HG02981 (cell line): Measurements from ENCODE around the gene USH1G.
"Not testable (repeated sequence)": the region's sequence is repeated elsewhere in the genome, so short reads cannot be mapped to it uniquely, and the experiment has no call there.

ENCODE experiments used
- ATAC-seq: cut with Tn5 transposase; IDR thresholded peaks from one replicate; pipeline ENCODE4 v1.9.1; 2021; ENCODE audit warnings: mild to moderate bottlenecking, moderate library complexity; ENCODE audit not compliant: unreplicated experiment

The USH1G gene

GRCh38 chr17:74877592-74878548 is 45.2 kb downstream of the USH1G start:
- ATAC-seq: no peak

GRCh38 chr17:74875977-74876593 is 47.0 kb downstream of the USH1G start:
- no peak for ATAC-seq

- no peak for ATAC-seq
These were observed 47.7 kb downstream of the USH1G start for GRCh38 chr17:74875155-74875976.

GRCh38 chr17:74874615-74875037 is 48.4 kb downstream of the USH1G start:
- ATAC-seq: no peak

- no peak for ATAC-seq
These were observed 49.0 kb downstream of the USH1G start for GRCh38 chr17:74873874-74874614.

DNA sequence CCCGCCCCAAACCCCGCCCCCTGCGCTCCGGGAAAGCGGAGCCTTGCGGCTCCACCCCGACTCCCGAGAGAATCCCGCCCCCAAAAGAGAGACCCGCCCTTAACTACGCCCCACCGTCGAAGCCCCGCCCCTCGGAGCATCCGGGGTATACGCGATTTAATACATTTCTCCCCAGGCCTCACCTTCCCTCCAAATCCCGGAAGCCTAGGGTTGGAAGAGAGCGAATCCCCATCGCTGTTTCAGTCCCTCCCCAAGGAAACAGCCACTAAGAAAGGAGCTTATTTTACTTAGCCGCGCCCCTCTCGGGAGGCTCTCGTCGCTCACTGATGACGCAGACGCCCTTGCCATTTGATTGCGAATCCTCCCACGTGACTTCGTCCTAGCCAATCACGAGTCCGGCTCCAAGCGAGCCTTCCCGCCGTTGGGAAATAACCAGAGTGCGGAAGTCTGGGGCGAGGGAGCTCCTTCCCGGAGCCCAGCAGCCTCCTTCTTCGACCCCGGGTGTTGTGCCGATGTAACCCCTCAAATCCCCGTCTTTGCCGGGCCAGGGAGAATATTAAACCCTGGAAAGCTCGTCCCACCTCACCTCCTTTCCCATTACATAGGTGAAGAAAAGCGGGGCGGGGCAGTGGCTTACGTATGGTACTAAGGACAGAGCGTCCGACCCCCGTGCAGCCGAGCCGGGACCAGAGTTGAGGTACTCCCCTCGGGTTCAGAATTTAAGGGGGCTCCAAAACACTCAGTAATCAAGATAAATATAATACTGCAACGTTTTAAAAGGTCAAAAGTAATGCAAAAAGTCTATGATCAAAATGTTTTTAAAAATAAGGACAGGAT is 49.8 kb downstream of the USH1G start:
- ATAC-seq: peak; percentile 87

DNA sequence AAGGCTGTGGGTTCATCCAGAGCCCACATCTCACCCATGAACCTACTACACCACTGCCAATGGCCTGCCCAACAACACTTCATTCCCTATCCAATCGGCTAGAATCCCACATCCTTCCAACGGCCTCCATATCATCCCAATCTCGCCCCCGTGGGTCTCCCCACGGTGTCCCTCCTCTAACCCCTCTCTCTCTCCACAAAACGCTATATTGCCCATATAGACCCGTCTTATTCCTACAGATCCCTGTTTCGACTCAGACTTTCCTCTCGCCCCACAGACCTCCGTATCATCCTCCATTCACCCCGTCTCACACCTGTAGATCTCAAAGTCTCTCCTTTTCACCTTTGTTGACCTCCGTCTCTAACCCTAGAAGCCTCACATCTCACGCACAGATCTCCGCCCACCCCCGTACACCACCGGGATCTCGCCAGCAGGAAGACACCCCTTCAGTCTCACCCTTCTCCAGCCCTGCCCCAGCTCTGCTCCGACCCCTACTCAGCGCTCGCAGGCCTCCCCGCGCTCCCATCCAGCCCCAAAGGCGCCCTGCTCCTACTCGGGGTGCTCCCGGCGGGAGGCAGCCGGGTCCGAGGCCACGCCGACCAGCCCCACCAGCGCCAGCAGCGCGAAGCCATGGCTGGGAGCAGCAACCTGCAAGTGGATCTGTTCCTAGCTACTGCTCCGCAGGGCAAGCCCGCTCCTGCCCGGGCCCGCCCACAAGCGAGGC is 50.6 kb downstream of the USH1G start, which contains the start of gene FDXR:
Gene FDXR, minus strand, starts transcription at position 682 of the 724 bp plus-strand sequence. Its CDS starts 50 bp downstream, at position 632.
- peak; percentile 26 for ATAC-seq

GRCh38 chr17:74871356-74872076 is 51.5 kb downstream of the USH1G start:
- ATAC-seq: no peak

- ATAC-seq: no peak
These were observed 52.5 kb downstream of the USH1G start for GRCh38 chr17:74870512-74870911.

DNA sequence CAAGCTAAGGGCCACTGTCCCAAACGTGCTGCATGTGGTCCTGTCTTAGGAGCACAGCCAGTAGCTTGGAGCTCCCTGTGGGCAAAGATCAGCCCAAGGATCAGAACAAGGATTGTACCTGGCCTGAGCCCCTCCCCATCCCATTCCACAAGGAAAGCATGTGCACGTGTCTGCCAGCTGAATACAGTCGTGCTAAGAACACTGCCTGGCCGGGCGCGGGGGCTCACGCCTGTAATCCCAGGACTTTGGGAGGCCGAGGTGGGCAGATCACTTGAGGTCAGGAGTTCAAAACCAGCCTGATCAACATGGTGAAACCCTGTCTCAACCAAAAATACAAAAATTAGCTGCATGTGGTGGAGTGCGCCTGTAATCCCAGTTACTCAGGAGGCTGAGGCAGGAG is 53.0 kb downstream of the USH1G start:
- not testable (repeated sequence) for ATAC-seq

DNA sequence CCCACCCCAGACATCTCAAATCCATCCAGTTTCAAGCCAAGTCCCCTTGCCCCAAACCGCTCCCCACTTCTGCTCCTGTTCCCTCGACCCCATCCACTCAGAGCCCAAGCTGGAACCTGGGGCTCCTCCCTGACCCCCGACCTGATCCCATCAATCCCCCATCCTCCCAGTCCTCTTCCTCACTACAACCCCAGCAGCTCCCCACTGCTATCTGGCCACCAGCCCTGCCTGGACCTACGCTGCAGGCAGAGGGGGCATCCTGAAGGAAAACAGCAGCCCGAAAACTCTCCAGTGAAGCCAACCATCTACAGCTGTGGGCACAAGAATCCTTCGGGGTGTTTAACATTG is 54.2 kb downstream of the USH1G start:
- ATAC-seq: no peak

- ATAC-seq: no peak
These were observed 54.7 kb downstream of the USH1G start for GRCh38 chr17:74868251-74868907.

- no peak for ATAC-seq
These were observed 56.7 kb downstream of the USH1G start for GRCh38 chr17:74866198-74866835.
